Left colon (tissue), 2 donors: ENCODE results near the gene TFDP2. TPM values are rescaled to one million over a fixed set of nuclear protein-coding genes. Genes with fewer than 3 reads are reported as not detected.
"Not testable (repeated sequence)": the region's sequence is repeated elsewhere in the genome, so short reads cannot be mapped to it uniquely, and the experiment has no call there.

ENCODE experiments used
- ATAC-seq: fragments of 200-7000 bp; cut with Tn5 transposase; one replicate; pipeline ENCODE4 v1.9.1; 2020; ENCODE audit warnings: mild to moderate bottlenecking, moderate library complexity
- DNase-seq, 2 donors: peaks; one replicate each; pipeline ENCODE4 v3.0.0-alpha.2; 2020
- intact Hi-C, 2 donors: fragments of 100-400 bp; cut with DNase I in 1 of 2; cut with micrococcal nuclease in 1 of 2; formaldehyde crosslinking; loops; one replicate each; pipeline versions ENCODE4 v1.11.2 to v1.14.0; 2022; cut with DNase I, micrococcal nuclease
- total RNA-seq, 2 donors: library from RNA; stranded (reverse); fragmentation: NEBNext Ultra II Directional; extraction: Animal tissue kit (Norgen Biotek cat#: 25700); gene quantifications; one replicate each; pipeline ENCODE4 v1.2.1, GENCODE V29; 2021
- donor health status: DM: no; HTN: no; CAD: no.
- donor health status: DM: yes; HTN: yes; CAD: no.

The TFDP2 gene
- total RNA-seq, 2 donors from 2014 or later, result 33.7 to 46.2 TPM

DNA sequence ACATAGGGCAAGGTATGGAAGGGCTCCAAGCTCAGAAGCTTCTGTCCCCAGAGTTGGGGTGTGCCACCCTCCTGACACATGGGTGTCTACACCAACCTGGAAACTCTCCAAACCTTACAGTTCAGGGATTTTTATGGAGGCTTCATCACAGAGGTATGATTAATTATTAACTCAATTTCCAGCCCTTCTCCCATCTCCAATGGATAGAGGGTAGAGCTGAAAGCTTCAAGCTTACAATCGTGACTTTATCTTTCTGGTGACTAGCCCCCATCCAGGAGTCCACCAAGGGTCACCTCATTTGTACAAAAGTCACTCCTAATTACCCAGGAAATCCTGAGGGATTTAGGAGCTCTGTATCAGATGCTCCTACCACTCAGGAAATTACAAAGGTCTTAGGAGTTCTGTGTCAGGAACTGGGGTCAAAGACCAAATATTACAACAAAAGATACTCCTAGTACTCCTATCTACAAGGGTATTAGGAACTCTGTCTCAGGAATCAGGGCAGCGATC is 62.7 kb downstream of the TFDP2 start:
- intact Hi-C loops, result no loop called here
- peak in 1 of 2 donors; percentile 65 for DNase-seq
- peak; percentile 93 for ATAC-seq

DNA sequence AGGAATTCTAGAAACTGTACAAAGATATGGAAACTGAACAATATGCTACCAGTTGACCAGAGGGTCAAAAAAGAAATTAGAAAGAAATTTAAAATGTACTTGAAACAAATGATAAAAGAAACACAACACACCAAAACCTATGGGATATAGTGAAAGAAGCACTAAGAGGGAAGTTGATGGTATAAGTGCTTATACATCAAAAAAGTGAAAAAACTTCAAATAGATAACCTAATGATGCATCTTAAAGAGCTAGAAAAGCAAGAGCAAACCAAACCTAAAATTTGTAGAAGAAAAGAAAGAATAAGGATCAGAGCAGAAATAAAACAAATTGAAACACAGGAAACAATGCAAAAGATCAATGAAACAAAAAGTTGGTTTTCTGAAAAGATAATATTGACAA is 68.2 kb downstream of the TFDP2 start:
- ATAC-seq (no peak), DNase-seq (no peak)
- intact Hi-C loops, result no loop called here

DNA sequence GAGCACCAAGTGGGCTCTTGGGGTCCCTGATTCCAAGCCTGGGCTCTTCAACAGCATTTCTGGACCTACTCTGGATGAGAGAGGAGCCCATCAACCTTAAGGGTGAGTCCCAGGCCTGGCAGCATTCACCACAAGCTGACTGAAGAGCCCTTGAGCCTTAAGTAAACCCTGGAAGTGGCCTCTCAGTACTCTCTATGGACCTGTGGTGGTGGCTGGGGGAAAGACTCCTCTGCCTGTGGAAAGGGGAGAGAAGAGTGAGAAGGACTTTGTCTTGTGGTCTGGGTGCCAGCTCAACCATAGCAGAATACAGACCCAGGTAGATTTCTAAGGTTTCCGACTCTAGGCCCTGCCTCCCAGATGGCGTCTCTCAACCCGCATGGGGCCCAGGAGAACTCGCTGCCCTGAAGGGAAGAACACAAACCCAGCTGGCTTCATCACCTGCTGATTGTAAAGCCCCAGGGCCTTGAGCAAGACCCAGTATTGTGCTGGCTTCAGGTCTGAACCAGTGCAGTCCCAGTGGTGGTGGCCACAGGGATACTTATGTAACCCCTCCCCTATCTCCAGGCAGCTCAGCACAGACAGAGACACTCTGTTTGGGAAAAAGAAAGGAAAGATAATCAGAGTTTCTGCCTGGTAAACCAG is 71.4 kb downstream of the TFDP2 start:
- ATAC-seq (peak; percentile 19), DNase-seq (no peak)
- intact Hi-C loops, result no loop called here

DNA sequence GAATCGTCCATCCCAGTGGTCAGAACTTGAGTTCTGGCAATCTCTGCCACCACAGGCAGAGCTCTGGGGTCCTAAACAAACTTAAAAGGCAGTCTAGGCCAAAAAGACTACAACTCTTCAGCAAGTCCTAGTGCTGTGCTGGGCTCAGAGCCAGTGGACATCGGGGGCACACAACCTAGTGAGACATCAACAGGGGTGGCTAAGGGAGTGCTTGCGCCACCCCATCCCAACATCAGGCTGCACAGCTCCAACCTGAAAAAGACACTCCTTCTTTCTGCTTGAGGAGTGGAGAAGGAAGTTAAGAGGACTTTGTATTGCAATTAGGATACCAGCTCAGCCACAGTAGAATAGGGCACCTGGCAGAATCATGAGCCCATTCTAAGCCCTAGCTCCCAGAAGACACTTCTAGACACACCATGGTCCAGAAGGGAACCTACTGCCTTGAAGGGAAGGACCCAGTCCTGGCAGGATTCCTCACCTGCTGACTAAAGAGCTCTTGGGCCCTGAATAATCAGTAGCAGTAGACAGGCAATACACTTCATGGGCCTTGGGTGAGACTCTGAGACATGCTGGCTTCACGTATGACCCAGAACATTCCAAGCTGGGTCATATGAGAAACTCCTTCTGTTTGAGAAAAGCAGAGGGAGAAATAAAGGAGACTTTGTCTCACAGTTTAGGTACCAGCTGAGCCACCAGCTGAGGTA is 72.0 kb downstream of the TFDP2 start:
- ATAC-seq (peak; percentile 93), DNase-seq (peak in 1 of 2 donors; percentile 30)
- intact Hi-C loops, result no loop called here

DNA sequence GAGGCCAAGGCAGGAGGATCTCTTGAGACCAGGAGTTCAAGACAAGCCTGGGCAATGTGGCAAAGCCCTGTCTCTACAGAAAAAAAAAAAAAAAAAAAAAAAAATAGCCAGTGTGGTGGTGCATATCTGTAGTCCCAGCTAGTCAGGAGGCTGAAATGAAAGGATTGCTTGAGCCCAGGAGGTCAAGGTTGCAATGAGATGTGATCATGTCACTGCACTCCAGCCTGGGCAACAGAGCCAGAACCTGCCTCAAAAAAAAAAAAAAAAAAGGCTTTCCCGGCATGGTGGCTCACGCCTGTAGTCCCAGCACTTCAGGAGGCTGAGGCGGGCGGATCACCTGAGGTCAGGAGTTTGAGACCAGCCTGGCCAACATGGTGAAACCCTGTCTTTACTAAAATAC is 73.7 kb downstream of the TFDP2 start:
- DNase-seq, ATAC-seq, intact Hi-C loops: not testable (repeated sequence)

DNA sequence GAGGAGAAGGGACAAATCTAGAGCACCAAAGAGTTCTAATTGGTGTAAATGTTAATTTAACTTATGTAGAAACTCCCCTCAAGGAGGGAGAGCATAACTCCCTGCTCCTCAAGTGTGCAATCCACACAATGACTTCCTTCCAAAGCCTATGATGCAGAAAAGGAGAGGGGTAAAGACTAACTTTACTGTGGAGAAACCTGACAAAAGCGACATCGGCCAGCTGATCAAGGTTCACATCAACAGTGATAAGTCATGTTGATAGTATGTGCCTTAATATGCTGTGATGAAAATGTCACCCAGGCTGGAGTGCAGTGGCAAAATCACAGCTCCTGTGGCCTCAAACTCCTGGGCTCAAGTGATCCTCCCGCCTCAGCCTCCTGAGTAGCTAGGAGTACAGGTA is 76.5 kb downstream of the TFDP2 start:
- intact Hi-C loops, result no loop called here
- peak in 1 of 2 donors; percentile 20 for DNase-seq
- ATAC-seq, result peak; percentile 38

DNA sequence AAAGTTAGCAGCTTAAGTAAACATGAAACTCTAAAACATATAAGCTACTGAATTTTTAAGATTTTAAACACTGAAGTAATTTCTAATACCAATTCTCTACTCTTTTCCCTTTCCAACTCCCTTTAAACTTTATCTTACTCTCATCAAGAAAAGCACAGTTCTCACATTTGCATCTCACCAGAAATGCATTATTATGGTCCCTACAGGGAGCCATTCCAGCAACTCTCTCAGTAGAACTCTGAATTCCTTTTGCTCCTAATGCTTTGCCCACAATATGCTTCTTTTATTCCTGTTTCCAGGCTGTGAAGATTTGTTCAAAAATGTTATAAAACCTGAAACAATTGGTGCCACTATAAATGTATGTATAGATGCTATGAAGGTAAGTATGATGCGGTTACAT is 83.4 kb downstream of the TFDP2 start:
- intact Hi-C loops, result no loop called here
- ATAC-seq (no peak), DNase-seq (no peak)

DNA sequence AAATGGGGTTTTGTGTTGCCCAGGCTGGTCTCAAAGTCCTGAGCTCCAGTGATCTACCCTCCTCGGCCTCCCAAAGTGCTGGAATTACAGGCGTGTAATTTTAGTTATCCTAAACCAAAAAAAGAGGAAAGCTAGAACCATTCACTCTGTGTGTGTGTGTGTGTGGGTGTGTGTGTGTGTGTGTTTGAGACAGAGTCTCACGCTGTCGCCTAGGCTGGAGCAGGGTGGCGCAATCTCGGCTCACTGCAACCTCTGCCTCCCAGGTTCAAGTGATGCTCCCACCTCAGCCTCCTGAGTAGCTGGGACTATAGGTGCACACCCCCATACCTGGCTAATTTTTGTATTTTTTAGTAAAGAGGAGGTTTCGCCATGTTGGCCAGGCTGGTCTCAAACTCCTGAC is 84.0 kb downstream of the TFDP2 start:
- DNase-seq, result no peak
- ATAC-seq, result no peak
- intact Hi-C loops, result no loop called here

DNA sequence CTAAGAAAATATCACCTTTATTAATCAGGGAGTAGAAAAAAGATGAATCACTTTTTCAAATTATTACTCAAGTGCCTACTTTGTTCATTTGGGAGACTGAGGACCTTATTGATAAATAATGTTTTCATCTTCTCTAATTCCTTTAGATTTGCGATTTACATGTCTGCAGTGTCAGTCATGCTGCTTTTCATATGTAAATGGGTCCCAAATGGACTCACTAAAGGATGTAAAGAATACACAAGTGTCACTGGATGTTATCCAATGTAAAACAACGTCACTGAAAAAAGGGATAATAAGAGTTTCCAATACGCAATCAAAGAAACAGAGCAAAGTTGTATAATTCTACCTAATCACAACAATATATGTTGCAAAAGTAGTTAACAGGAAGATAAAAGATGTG is 84.9 kb downstream of the TFDP2 start:
- DNase-seq (no peak), ATAC-seq (no peak)
- intact Hi-C loops, result no loop called here

DNA sequence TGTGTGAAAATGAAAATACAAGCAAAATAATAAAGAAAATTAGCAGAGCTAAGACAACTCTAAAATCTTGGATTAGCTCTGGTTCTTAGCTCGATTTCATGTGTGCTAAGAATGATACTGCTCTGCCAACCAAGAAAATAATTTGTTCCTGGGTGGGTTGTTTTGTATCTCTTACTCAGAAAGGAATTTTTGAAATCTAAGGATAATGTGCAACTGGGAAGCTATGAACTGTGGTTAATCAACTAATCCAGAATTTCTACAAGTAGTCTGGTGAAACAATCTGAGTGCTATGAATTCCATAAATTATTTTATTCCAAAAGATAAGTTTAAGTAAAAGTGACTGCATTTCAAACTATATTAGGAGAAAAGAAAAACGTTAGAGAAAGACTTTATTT is 92.0 kb downstream of the TFDP2 start:
- intact Hi-C loops, result no loop called here
- no peak for ATAC-seq
- no peak for DNase-seq

DNA sequence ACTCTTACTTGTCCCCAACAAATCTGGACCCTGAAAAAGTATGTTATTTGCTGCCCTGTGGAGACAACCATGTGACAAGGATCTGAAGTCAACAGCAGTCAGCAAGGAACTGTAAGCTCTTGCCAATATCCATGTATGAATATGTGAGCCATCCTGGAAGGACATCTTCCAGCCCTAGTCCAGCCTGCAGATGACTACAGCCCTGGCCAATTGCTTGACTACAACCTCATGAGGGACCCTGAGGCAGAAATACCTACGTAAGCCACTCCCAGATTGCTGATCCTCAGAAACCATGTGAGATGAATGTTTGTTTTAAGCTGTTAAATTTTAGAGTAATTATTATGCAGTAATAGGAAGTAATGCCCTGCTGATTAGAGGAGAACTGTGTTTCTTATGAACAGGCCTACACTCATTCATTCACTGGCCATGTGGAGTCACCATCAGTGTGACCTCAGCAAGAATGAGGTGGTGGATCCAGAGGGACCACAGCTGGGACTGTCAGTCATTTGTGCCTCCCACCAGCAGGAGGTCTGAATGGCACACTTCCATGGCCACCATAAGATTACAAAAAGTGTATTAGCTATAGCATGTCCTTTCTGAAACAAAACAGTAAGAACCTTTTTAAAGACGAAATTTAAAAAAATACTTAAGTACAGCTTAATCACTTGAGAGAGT is 92.6 kb downstream of the TFDP2 start:
- intact Hi-C loops, result no loop called here
- ATAC-seq (no peak), DNase-seq (no peak)

DNA sequence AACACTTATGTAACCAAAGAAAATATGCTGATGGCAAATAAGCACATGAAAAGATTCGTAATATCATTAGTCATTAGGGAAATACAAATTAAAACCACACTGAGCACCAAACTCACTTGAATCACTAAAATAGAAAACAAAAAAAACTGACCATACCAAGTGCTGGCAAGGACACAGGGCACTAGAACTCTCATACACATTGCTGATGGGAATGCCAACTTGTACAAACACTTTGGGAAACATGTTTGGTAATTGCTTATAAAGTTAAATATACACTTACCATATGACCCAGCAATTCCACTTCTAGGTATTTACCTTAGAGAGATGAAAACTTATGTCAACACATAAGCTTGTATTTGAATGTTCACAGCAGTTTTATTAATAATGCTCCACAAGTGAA is 95.5 kb downstream of the TFDP2 start:
- DNase-seq, result no peak
- intact Hi-C loops, result no loop called here
- no peak for ATAC-seq

DNA sequence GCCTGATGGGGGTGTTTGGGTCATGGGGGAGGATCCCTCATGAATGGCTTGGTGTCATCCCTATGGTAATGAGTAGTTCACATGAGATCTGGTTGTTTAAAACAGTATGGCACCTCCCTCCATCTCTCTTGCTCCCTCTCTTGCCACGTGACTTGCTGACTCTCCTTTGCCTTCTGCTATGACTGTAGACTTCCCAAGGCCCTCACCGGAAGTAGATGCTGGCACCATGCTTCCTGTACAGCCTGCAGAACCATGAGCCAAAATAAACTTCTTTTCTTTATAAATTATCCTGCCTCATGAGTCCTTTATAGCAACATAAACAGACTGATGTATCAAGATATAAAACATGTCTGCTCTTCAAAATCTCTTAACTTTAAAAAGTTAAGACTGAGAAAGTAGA is 96.1 kb downstream of the TFDP2 start:
- DNase-seq, result no peak
- intact Hi-C loops, result no loop called here
- no peak for ATAC-seq

DNA sequence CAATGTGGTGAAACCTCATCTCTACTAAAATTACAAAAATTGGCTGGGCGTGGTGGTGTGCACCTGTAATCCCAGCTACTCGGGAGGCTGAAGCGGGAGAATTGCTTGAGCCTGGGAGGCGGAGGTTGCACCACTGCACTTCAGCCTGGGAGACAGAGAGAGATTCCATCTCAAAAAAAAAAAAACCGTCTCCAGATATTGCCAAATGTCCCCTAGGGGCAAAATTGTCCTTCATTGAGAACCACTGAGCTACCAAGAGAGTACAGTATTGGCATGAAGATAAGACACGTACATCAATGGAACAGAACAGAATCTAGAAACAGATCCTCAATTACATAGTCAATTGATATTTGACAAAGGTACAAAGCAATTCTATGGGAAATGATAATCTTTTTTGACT is 98.0 kb downstream of the TFDP2 start:
- intact Hi-C loops, result no loop called here
- no peak for DNase-seq
- ATAC-seq, result no peak

DNA sequence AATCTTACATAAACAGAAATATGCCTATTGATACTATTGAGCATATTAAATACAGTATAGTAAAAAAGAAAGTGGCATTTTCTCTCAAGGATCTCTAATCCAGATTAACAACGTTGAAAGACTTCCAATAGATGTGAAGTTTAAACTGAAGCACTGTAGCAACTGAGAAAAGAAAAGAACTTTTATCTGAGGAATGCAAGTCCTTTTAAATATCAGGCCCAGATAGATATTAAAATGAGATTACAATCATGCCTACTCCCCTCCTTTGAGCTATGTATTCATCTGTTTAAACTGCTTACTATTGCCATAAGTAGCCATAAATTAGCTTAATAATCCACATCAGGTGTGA is 102.3 kb downstream of the TFDP2 start:
- intact Hi-C loops, result no loop called here
- DNase-seq (no peak), ATAC-seq (no peak)

DNA sequence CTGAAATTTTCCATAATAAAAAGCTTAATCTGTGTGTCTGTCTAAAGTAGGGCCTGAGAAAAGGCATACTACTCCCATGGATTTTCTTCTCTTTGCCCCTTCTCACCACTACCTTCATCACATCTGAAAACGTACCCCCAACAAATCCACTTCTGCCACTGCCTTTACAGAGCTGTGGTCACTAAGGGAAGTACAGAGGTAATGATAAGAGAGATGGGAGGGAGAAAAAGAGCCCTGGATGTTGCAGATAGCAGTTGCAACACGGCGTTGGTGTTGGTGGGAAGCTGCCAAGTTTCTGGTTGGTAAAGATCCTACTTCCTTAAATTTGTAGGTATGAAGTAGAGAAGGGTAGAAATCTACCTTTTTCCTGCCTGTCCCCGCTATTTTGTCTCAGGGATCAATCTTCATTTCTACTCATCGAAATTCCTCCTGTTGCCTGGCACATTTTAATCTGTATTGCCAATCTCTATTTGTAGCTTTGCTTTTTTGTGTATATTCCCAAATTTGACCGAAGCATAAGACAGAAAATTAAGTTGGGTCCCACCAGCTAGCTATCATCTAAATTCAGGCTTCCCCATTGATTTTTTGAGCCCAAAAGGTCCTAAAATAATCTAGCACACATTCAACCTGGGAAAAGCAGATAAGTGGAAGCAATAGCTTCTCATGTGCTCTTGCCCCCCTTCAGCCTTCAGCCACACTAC is 102.9 kb downstream of the TFDP2 start:
- intact Hi-C loops, result no loop called here
- DNase-seq (no peak), ATAC-seq (no peak)

DNA sequence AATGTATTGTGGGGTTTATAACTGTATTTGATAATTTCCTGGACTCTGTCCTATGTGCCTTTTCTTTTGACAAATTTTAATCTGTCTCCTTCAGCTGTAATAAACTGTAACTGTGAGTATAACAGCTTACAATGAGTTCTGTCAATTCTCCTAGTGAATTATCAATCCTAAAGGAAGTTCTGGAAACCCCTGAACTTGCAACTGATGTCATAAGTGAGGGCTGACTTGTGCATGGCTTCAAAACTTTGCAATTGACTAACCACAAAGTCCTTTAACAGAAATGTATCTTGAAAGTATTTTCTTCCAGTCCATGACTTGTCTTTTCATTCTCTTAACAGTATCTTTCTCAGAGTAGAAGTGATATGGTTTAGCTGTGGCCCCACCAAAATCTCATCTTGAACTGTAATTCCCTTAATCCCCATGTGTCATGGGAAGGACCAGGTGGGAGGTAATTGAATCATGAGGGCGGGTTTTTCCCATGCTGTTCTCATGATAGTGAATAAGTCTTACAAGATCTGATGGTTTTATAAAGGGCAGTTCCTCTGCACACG is 108.3 kb downstream of the TFDP2 start:
- ATAC-seq, result peak; percentile 69
- intact Hi-C loops, result no loop called here
- no peak for DNase-seq

DNA sequence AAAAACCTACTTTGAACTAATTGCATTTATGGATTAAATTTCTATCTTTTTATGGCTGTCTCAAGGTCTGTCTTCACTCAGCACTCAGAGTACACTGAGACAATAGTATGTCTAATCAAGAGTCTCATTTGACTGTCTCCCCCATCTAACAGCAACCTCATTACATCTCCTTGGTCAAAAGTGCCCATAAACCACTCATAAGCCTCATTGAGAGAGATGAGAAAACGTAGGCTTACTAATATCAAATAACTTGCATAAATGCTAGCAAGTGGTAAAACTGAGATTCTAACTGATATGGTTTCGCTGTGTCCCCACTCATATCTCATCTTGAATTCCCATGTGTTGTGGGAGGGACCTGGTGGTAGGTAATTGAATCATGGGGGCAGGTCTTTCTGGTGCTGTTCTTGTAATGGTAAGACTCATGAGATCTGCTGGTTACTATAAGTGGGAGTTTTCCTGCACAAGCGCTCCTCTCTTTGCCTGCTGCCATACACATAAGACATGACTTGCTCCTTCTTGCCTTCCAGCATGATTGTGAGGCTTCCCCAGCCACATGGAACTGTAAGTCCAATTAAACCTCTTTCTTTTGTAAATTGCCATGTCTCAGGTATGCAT is 113.9 kb downstream of the TFDP2 start:
- intact Hi-C loops, result no loop called here
- ATAC-seq, result no peak
- DNase-seq, result no peak

DNA sequence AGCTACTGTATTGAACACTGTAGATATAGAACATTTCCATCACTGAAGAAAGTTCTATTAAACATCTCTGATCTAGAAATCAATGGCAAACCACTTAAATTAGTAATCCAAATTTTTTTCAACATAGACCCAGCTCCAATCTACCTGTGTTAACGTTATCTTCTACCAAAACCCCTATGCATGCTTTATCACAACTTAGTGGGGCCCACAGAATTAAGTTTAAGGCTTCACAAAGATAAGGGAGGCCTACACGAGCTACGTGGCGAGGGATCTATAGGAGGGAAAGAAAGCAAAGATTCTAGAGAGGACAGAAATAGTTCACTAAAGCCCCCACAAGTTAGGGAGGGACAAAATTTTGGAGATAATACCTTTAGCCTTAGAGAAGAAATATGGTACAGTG is 116.1 kb downstream of the TFDP2 start:
- DNase-seq (no peak), ATAC-seq (no peak)
- intact Hi-C loops, result no loop called here
